Measurements from ENCODE around the gene C2CD2. TPM values are rescaled to one million over a fixed set of nuclear protein-coding genes. Genes with fewer than 3 reads are reported as not detected.

Gene C2CD2
- total RNA-seq, 1 donor from 2014 or later: 15.3 TPM

DNA sequence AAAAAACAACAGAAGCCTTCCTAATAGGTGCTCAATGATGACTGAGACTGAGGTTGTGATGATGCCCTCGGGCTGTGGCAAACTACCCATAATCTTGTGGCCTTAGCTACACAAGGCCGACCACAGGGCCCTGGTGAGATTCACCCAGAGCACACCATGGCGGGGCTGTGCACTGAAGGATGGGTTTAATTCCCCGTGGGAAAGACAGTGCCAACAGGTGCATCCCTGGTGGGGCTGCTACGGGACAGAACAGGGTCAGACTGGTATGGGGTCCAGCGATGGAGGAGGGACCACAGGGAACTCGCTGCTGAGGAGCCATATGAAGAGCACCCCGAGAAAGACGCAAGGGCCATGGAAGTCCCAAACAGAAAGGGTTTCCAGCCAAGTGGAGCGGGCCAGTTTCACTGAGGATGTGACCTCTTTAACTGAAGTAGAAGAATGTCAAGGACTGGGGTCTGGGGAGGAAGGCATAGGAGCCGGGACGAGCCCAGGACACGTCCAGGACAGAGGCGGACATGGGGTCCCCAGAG lies 96.0 kb downstream of the C2CD2 start:
- Histone ChIP-seq H3K4me2 (no peak overlapping the region), H2AFZ (replicated peaks) (no peak overlapping the region), H3K9ac (no peak overlapping the region), H3F3A (ENCODE audit: low read depth) (no peaks in the 10 kb centered on the region), H3K36me3 (no peaks in the 10 kb centered on the region), H3K27ac (no peak overlapping the region), H3K4me1 (no peaks in the 10 kb centered on the region), H3K9me3 (ENCODE audit: low read depth) (no peaks in the 10 kb centered on the region), H4K20me1 (ENCODE audit: low read depth) (no peaks in the 10 kb centered on the region), H3K79me2 (ENCODE audit: low read depth) (no peaks in the 10 kb centered on the region), H3K4me3 (no peak overlapping the region), H3K27me3 (no peaks in the 10 kb centered on the region)
- Mint-ChIP-seq H3K9me3 (no peaks in the 10 kb centered on the region), H3K4me1 (peaks cover 9% of the 10 kb centered on the region), H3K27me3 (ENCODE audit: insufficient read depth, low read depth) (peaks cover 5% of the 10 kb centered on the region), H3K36me3 (peaks cover 16% of the 10 kb centered on the region), H3K4me3 (no peak overlapping the region), H3K27ac (no peak overlapping the region)
- DNase-seq (ENCODE audit: low spot score): no peak
- TF ChIP-seq EZH2phosphoT487 (IDR thresholded peaks at IDR 0.05): no peak
- TF ChIP-seq EZH2 (IDR thresholded peaks at IDR 0.05): no peak
- TF ChIP-seq CTCF (IDR thresholded peaks at IDR 0.05): no peak

DNA sequence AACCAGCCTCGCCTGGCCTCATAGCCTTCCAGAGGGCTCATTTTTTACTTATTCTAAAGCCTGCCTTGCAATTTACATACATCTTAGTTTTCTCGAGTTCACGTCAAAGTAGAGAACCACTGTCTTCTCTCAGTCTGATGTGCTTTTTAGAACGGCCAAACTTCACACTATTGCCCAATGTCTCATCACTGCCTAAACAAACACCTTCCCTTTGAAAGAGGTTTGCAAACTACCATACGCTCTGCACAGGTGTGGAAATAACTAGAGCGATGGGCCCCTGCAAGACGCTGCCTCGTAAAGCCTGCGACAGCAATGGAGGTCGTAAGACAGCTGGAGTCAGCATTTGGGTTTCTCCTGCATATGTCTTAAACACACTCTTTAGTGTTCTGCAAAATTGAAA lies 97.2 kb downstream of the C2CD2 start:
- Histone ChIP-seq H3K9ac (no peak overlapping the region), H4K20me1 (ENCODE audit: low read depth) (no peaks in the 10 kb centered on the region), H3K4me2 (no peak overlapping the region), H3K79me2 (ENCODE audit: low read depth) (no peaks in the 10 kb centered on the region), H3K27ac (no peak overlapping the region), H3F3A (ENCODE audit: low read depth) (no peaks in the 10 kb centered on the region), H3K4me1 (no peaks in the 10 kb centered on the region), H3K4me3 (no peak overlapping the region), H2AFZ (replicated peaks) (no peak overlapping the region), H3K36me3 (no peaks in the 10 kb centered on the region), H3K27me3 (no peaks in the 10 kb centered on the region), H3K9me3 (ENCODE audit: low read depth) (no peaks in the 10 kb centered on the region)
- peaks cover 16% of the 10 kb centered on the region for H3K36me3 Mint-ChIP-seq
- H3K4me3 Mint-ChIP-seq: no peak overlapping the region
- H3K27me3 Mint-ChIP-seq (ENCODE audit: insufficient read depth, low read depth): peaks cover 5% of the 10 kb centered on the region
- no peaks in the 10 kb centered on the region for H3K9me3 Mint-ChIP-seq
- H3K4me1 Mint-ChIP-seq: peaks cover 5% of the 10 kb centered on the region
- DNase-seq (ENCODE audit: low spot score): no peak
- TF ChIP-seq EZH2phosphoT487 (IDR thresholded peaks at IDR 0.05) (no peak), CTCF (IDR thresholded peaks at IDR 0.05) (no peak), EZH2 (IDR thresholded peaks at IDR 0.05) (no peak)
- H3K27ac Mint-ChIP-seq: peak overlapping the region; percentile 11

DNA sequence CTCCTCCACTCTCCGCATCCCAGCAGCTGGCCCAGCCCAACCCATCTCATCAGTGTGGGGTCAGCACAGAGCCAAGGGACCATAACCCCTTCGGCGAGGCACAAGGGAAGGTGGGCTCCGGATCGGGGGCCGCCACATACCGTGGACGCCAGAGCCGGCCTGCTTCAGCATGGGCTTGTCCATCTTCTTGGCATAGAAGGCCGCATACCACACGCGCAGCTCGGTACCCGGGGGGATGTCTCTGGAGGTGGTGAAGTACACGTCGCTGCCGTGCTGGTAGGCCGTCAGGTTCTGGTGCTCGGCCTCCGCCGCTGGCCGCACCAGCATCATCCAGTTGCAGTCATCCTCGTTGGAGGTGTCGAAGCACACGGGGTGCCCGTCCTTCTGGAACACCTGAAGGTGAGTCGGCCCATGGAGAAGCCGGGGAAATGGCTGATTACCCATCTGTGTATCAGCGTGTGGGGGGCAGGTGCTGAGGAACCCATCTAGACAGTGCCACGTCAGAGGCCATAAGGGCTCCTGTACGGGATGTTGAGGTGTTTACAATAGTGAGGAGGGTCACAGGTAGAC lies 99.3 kb downstream of the C2CD2 start:
- Mint-ChIP-seq H3K27ac (peak overlapping the region; percentile 66), H3K36me3 (peaks cover 22% of the 10 kb centered on the region), H3K9me3 (no peaks in the 10 kb centered on the region), H3K4me3 (no peak overlapping the region), H3K4me1 (peaks cover under 1% of the 10 kb centered on the region), H3K27me3 (ENCODE audit: insufficient read depth, low read depth) (peaks cover 3% of the 10 kb centered on the region)
- no peaks in the 10 kb centered on the region for H3K27me3 ChIP-seq
- DNase-seq (ENCODE audit: low spot score): no peak
- no peaks in the 10 kb centered on the region for H3K36me3 ChIP-seq
- no peak overlapping the region for H2AFZ ChIP-seq (replicated peaks)
- H3K9ac ChIP-seq: no peak overlapping the region
- no peaks in the 10 kb centered on the region for H3K79me2 ChIP-seq (ENCODE audit: low read depth)
- H3K27ac ChIP-seq: no peak overlapping the region
- TF ChIP-seq EZH2 (IDR thresholded peaks at IDR 0.05) (no peak), EZH2phosphoT487 (IDR thresholded peaks at IDR 0.05) (no peak), CTCF (IDR thresholded peaks at IDR 0.05) (no peak)
- no peak overlapping the region for H3K4me3 ChIP-seq
- no peaks in the 10 kb centered on the region for H3F3A ChIP-seq (ENCODE audit: low read depth)
- no peaks in the 10 kb centered on the region for H4K20me1 ChIP-seq (ENCODE audit: low read depth)
- no peaks in the 10 kb centered on the region for H3K4me1 ChIP-seq
- no peaks in the 10 kb centered on the region for H3K9me3 ChIP-seq (ENCODE audit: low read depth)
- no peak overlapping the region for H3K4me2 ChIP-seq

All from neural progenitor cell (in vitro differentiated cells).